ENCODE data around the gene CD55.

DNA sequence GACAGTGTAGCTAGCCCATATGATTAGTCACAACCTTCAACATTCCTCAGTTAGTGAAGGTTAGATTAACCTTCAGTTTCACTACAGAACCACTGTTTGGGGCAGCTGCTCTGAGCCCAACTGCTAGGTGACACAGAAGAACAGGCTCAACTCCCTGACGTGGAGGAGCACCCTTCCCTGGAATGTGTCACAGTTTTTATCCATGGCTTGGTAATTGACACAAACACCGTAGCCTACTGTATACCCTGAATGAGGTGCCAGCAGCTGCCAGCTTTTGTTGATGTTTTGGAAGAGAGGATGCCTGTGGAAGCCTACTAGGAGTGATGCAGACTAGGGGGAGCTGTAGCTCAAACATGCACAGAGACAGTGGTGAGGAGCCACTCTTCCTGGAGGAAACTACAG is 76.0 kb downstream of the CD55 start:
- TF ChIP-seq TAF1 (IDR thresholded peaks at IDR 0.05; ENCODE audit: low read depth, low read length) (no peak), POLR2A (IDR thresholded peaks at IDR 0.05; ENCODE audit: low read depth, low read length) (no peak), POLR2AphosphoS5 (IDR thresholded peaks at IDR 0.05; ENCODE audit: low read depth, low read length) (no peak)

Measured in GM12891 (cell line).